CD4-positive, alpha-beta T cell (primary cell): ENCODE data around the gene TNFSF13B. TPM values are rescaled to one million over a fixed set of nuclear protein-coding genes. Genes with fewer than 3 reads are reported as not detected.

Source experiments
- ATAC-seq: fragments of 200-7000 bp; cut with Tn5 transposase; one replicate; pipeline ENCODE4 v1.10.0; 2022; ENCODE audit warnings: mild to moderate bottlenecking; ENCODE audit not compliant: poor library complexity
- CTCF ChIA-PET: fragments of 350-600 bp; sonication (Branson Sonifier 250); formaldehyde crosslinking; loops from one replicate; lab custom pipeline; 2021; ENCODE audit warnings: antibody characterized with exemption, inconsistent platforms; lab: Charles Lee
- POLR2A ChIA-PET: fragments of 350-600 bp; sonication (Branson Sonifier 250); formaldehyde crosslinking; loops from one replicate; lab custom pipeline; 2021; ENCODE audit warnings: antibody characterized with exemption, inconsistent platforms; lab: Charles Lee
- DNase-seq, 14 experiments: peaks; one replicate each; pipeline ENCODE4 v3.0.0-alpha.2; 2013 to 2020; ENCODE audit warnings: mixed read lengths in 2 of 14
- H3K27ac ChIP-seq, 2 donors: one replicate each; pipeline versions ENCODE4 v1.5.1 to v1.7.0; 2013; ENCODE audit warnings: low read length in 2 of 2, low read depth in 1 of 2, mild to moderate bottlenecking in 1 of 2
- H3K27me3 ChIP-seq, 2 experiments: 1 replicate in 1 of 2; 2 replicates in 1 of 2; pipeline versions ENCODE4 v1.6.1 to v1.7.0; 2013; ENCODE audit warnings: low read length in 2 of 2, control low read depth in 1 of 2, mild to moderate bottlenecking in 1 of 2, moderate library complexity in 1 of 2; ENCODE audit not compliant: insufficient read depth in 2 of 2, control insufficient read depth in 1 of 2
- H3K36me3 ChIP-seq: one replicate; pipeline ENCODE4 v1.6.1; 2013; ENCODE audit warnings: low read length, control low read depth; ENCODE audit not compliant: insufficient read depth
- H3K4me1 ChIP-seq: one replicate; pipeline ENCODE4 v1.6.1; 2013; ENCODE audit warnings: low read length, control low read depth; ENCODE audit not compliant: insufficient read depth
- H3K4me3 ChIP-seq: one replicate; pipeline ENCODE4 v1.5.1; 2013; ENCODE audit warnings: mild to moderate bottlenecking, low read length, moderate library complexity
- H3K9me3 ChIP-seq, 2 experiments: 1 replicate in 1 of 2; 2 replicates in 1 of 2; pipeline versions ENCODE4 v1.6.1 to v1.7.0; 2013; ENCODE audit warnings: low read length in 2 of 2, mild to moderate bottlenecking in 2 of 2, control low read depth in 1 of 2, moderate library complexity in 1 of 2; ENCODE audit not compliant: control insufficient read depth in 1 of 2, insufficient read depth in 1 of 2
- H3K27ac Mint-ChIP-seq: one replicate; pipeline ENCODE4 v1.8.0; 2020; ENCODE audit warnings: mixed read lengths
- H3K27me3 Mint-ChIP-seq: one replicate; pipeline ENCODE4 v1.8.0; 2021; ENCODE audit warnings: mixed read lengths
- H3K36me3 Mint-ChIP-seq: one replicate; pipeline ENCODE4 v1.8.0; 2021; ENCODE audit warnings: low read depth, mixed read lengths
- H3K4me1 Mint-ChIP-seq: one replicate; pipeline ENCODE4 v1.8.0; 2021; ENCODE audit warnings: low read depth, mixed read lengths
- H3K4me3 Mint-ChIP-seq: one replicate; pipeline ENCODE4 v1.8.0; 2020; ENCODE audit warnings: mild to moderate bottlenecking, mixed read lengths
- H3K9me3 Mint-ChIP-seq: one replicate; pipeline ENCODE4 v1.8.0; 2020; ENCODE audit warnings: mixed read lengths
- intact Hi-C, 2 experiments: fragments of 100-400 bp; cut with DNase I in 1 of 2; cut with micrococcal nuclease in 1 of 2; formaldehyde crosslinking; loops; one replicate each; pipeline versions ENCODE4 v1.15.1 to v1.9.0; 2023 to 2025; cut with DNase I, micrococcal nuclease
- total RNA-seq, 174 experiments: library from RNA in 2 of 174; stranded (reverse) in 2 of 174; gene quantifications; one replicate each; pipeline ENCODE4 v1.2.3 and lab custom pipeline; 2021 to 2026
- TF ChIP-seq, protein P1 (sequence below): fragments of 200-600 bp; IDR thresholded peaks from one replicate; pipeline ENCODE4 v1.8.0; 2022; ENCODE audit warnings: antibody characterized with exemption, mild to moderate bottlenecking

Gene TNFSF13B
- total RNA-seq, 2 experiments from 2014 or later = 1.6 to 1.8 TPM

DNA sequence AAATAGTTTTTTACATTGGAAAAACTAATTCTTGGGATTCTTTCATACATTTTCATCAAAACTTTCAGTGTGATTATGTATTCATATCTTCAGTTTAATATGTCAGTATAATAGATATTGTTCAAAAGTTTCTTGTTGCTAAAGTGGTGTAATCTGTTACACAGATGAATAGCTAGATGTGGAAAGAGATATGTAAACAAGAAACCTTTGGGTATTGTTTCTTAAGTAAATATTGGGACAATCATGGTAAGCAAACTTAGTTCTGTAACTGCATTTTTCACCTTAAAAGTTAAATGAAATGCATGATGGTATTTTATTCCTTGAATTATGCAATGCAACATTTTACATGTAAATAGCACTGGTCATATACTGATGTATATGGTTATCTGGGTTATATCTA is 39.1 kb upstream of the TNFSF13B start:
- Histone ChIP-seq H3K36me3 (peaks cover 14% of the 10 kb centered on the region), H3K27ac (no peak overlapping the region), H3K4me3 (no peak overlapping the region), H3K27me3 (no peaks in the 10 kb centered on the region), H3K4me1 (peaks cover 5% of the 10 kb centered on the region), H3K9me3 (no peaks in the 10 kb centered on the region)
- Mint-ChIP-seq H3K4me3 (no peak overlapping the region), H3K4me1 (peaks cover 46% of the 10 kb centered on the region), H3K27ac (no peak overlapping the region), H3K9me3 (no peaks in the 10 kb centered on the region), H3K36me3 (peaks cover 46% of the 10 kb centered on the region), H3K27me3 (no peaks in the 10 kb centered on the region)
- TF ChIP-seq, protein P1, sequence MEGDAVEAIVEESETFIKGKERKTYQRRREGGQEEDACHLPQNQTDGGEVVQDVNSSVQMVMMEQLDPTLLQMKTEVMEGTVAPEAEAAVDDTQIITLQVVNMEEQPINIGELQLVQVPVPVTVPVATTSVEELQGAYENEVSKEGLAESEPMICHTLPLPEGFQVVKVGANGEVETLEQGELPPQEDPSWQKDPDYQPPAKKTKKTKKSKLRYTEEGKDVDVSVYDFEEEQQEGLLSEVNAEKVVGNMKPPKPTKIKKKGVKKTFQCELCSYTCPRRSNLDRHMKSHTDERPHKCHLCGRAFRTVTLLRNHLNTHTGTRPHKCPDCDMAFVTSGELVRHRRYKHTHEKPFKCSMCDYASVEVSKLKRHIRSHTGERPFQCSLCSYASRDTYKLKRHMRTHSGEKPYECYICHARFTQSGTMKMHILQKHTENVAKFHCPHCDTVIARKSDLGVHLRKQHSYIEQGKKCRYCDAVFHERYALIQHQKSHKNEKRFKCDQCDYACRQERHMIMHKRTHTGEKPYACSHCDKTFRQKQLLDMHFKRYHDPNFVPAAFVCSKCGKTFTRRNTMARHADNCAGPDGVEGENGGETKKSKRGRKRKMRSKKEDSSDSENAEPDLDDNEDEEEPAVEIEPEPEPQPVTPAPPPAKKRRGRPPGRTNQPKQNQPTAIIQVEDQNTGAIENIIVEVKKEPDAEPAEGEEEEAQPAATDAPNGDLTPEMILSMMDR = no peak
- no peak for ATAC-seq
- CTCF ChIA-PET = no interaction called here
- DNase-seq = no peak
- intact Hi-C loops = loop anchor here in 1 of 2 experiments (5.0 kb wide), 1 partner anchor 667 kb away; no protein-coding TSS in a partner anchor
- POLR2A ChIA-PET = no interaction called here

DNA sequence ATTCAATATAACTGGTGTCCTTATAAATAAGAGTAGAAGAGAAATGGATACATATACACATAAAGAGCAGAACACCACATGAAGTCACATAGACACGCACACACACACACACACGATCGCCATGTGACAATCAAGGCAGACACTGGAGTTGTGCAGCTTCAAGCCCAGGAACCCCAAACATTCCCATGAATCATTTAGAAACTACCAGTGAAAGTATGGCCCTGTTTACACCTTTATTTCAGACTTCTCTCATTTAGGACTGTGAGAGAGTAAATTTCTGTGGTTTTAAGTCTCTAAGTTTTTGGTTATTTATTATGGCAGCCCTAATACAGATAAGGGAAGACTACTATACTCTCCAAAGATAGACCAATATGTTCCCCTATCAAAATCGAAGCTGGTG is 20.4 kb upstream of the TNFSF13B start:
- Histone ChIP-seq H3K27ac (no peak overlapping the region), H3K9me3 (peaks cover 0 to 5% of the 10 kb centered on the region in 2 experiments), H3K4me3 (no peak overlapping the region), H3K36me3 (no peaks in the 10 kb centered on the region), H3K4me1 (no peaks in the 10 kb centered on the region), H3K27me3 (no peaks in the 10 kb centered on the region)
- peaks cover 21% of the 10 kb centered on the region for H3K9me3 Mint-ChIP-seq
- intact Hi-C loops = no loop called here
- TF ChIP-seq, protein P1 = no peak
- no peaks in the 10 kb centered on the region for H3K4me1 Mint-ChIP-seq
- no peak for ATAC-seq
- POLR2A ChIA-PET = no interaction called here
- H3K27me3 Mint-ChIP-seq = no peaks in the 10 kb centered on the region
- peaks cover 32% of the 10 kb centered on the region for H3K36me3 Mint-ChIP-seq
- no peak overlapping the region for H3K27ac Mint-ChIP-seq
- H3K4me3 Mint-ChIP-seq = no peak overlapping the region
- DNase-seq = no peak
- CTCF ChIA-PET = no interaction called here

DNA sequence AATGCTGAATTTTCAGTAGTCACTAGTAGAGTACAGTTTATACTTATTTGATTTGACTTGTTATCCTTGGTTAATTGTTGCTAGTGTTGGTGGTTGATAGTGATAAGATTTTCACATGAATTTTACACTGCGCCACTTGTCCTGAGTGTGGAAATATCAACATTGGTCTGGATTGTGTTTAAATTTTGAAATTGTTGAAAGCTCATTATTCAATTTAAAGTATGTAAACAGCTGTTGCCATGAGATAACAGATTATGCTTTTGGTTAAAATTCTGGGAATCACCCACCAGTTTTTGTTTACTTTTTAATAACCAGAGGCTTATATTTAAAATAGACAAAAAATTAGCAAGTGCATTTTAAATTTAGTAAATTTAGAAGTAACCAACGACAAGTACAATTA is 12.3 kb upstream of the TNFSF13B start:
- Histone ChIP-seq H3K27ac (no peak overlapping the region), H3K4me1 (no peaks in the 10 kb centered on the region), H3K27me3 (no peaks in the 10 kb centered on the region), H3K4me3 (no peak overlapping the region), H3K9me3 (no peaks in the 10 kb centered on the region), H3K36me3 (no peaks in the 10 kb centered on the region)
- POLR2A ChIA-PET = no interaction called here
- intact Hi-C loops = no loop called here
- Mint-ChIP-seq H3K4me1 (no peaks in the 10 kb centered on the region), H3K36me3 (peaks cover 30% of the 10 kb centered on the region), H3K9me3 (no peaks in the 10 kb centered on the region), H3K4me3 (no peak overlapping the region), H3K27me3 (no peaks in the 10 kb centered on the region), H3K27ac (no peak overlapping the region)
- ATAC-seq = no peak
- CTCF ChIA-PET = no interaction called here
- DNase-seq = no peak
- TF ChIP-seq, protein P1 = no peak
